Spinal cord (tissue), 10 donors: ENCODE data around the gene ATP10B. TPM values are rescaled to one million over a fixed set of nuclear protein-coding genes. Genes with fewer than 3 reads are reported as not detected.
A peak's percentile ranks its signal among the peaks of the same experiment; 100 is the strongest.

ENCODE experiments used
- DNase-seq, 6 donors: peaks; one replicate each; pipeline versions ENCODE4 v3.0.0 to v3.0.0-alpha.2; 2013 to 2015; ENCODE audit warnings: low spot score in 6 of 6, low read depth in 4 of 6
- H3K27ac ChIP-seq: one replicate; pipeline ENCODE4 v1.5.1; 2013; ENCODE audit warnings: low read depth, low read length, control low read depth
- H3K27me3 ChIP-seq: one replicate; pipeline ENCODE4 v1.6.1; 2013; ENCODE audit warnings: low read length; ENCODE audit not compliant: control insufficient read depth, insufficient read depth
- H3K36me3 ChIP-seq: one replicate; pipeline ENCODE4 v1.6.1; 2013; ENCODE audit warnings: low read length; ENCODE audit not compliant: control insufficient read depth, insufficient read depth
- H3K4me1 ChIP-seq: one replicate; pipeline ENCODE4 v1.6.1; 2013; ENCODE audit warnings: low read length; ENCODE audit not compliant: control insufficient read depth, insufficient read depth
- H3K4me3 ChIP-seq: one replicate; pipeline ENCODE4 v1.5.1; 2013; ENCODE audit warnings: low read depth, low read length, control low read depth
- H3K9me3 ChIP-seq: one replicate; pipeline ENCODE4 v1.6.1; 2013; ENCODE audit warnings: low read length; ENCODE audit not compliant: control insufficient read depth, insufficient read depth
- WGBS: methylation state at CpG from one replicate; pipeline ENCODE4 v1.1.5; 2013; ENCODE audit warnings: missing lambda C conversion rate; ENCODE audit not compliant: insufficient coverage; 5-methylcytosine and 5-hydroxymethylcytosine counted together
- polyA plus RNA-seq, 2 donors: library from polyadenylated mRNA; unstranded; fragments of 120-200 nt; gene quantifications; one replicate each; pipeline ENCODE4 v1.2.1, GENCODE V29; 2013; ENCODE audit not compliant: insufficient read length in 2 of 2
- total RNA-seq, 2 donors: library from RNA; depleted of rRNA in 1 of 2; stranded (reverse); fragments of 120-200 nt in 1 of 2; fragments of >200 nt in 1 of 2; gene quantifications; one replicate each; pipeline versions ENCODE4 v1.2.3 to v1.2.4, GENCODE V29; 2013 to 2014
- donor health status: healthy.

ATP10B gene
- total and polyA plus RNA-seq, 4 donors = 3.6 to 9.3 (median 3.9) TPM

DNA sequence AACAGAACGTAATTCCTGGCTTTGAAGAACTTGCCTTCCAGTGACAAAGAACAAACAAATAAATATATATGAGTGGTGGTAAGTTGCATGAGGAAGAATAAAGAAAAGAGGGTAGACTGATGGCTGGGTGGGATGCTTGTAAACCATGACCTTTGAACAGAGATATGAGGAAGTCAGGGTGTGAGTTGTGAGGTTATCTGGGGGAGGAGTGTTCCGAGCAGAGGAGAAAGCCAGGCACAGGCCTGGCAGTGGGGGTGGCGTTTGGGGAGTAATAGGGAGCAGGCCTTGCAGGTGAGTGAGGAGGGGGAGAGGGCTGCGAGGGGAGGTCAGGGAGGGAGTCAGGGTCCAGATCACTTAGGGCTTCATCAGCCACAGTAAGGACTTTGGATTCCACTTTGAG, 217.0 kb downstream of the ATP10B start:
- no peaks in the 10 kb centered on the region for H3K27me3 ChIP-seq
- H3K4me3 ChIP-seq = no peak overlapping the region
- H3K4me1 ChIP-seq = no peaks in the 10 kb centered on the region
- no peak overlapping the region for H3K27ac ChIP-seq
- no peaks in the 10 kb centered on the region for H3K36me3 ChIP-seq
- no peak for DNase-seq
- WGBS = 92% methylated on average over 3 of the region's 4 CpGs
- no peaks in the 10 kb centered on the region for H3K9me3 ChIP-seq

DNA sequence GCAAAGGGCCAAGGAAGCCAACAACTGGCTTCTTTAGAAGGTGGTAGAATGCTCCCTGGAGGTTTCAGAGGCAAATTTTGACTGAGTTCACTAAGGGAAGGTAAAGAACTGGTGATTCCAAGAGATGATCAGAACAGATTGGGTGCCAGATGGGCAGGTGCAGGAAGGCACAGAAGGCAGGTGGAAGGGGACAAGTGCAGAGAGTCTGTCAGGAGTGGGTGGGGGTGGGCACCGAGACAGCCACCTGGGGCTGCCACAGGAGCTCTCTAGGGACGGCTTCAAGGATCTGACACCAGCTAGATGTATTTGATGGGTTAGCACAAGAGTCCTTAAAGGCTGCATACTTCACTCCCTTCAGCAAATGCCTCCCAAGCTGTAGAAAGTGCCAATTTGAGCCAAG, 223.0 kb downstream of the ATP10B start:
- H3K36me3 ChIP-seq = no peaks in the 10 kb centered on the region
- no peaks in the 10 kb centered on the region for H3K4me1 ChIP-seq
- H3K27me3 ChIP-seq = no peaks in the 10 kb centered on the region
- 57% methylated on average over 1 of the region's 2 CpGs for WGBS
- no peak overlapping the region for H3K4me3 ChIP-seq
- no peak overlapping the region for H3K27ac ChIP-seq
- H3K9me3 ChIP-seq = no peaks in the 10 kb centered on the region
- peak in 1 of 6 donors; percentile 21 for DNase-seq

DNA sequence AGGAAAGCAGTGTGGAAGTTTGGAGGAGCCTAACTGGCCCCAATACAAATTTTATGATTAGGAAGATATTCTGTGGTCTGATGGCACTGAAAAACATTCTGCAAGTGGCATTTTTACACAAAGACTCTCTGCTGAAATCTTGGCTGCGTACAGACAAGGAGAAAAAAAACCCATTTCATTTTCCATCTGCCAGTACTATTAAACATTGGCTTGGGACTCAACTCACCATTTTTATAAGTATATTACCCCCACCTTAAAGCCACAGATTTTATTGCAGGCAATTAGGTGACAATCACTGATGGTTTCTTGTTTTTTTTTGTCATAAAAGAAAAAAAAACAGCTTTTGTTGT, 223.4 kb downstream of the ATP10B start:
- Histone ChIP-seq H3K9me3 (no peaks in the 10 kb centered on the region), H3K36me3 (no peaks in the 10 kb centered on the region), H3K4me3 (no peak overlapping the region), H3K27ac (no peak overlapping the region), H3K4me1 (no peaks in the 10 kb centered on the region), H3K27me3 (no peaks in the 10 kb centered on the region)
- WGBS = 80% methylated on average over 1 of the region's 1 CpG
- DNase-seq = peak in 1 of 6 donors; percentile 23

DNA sequence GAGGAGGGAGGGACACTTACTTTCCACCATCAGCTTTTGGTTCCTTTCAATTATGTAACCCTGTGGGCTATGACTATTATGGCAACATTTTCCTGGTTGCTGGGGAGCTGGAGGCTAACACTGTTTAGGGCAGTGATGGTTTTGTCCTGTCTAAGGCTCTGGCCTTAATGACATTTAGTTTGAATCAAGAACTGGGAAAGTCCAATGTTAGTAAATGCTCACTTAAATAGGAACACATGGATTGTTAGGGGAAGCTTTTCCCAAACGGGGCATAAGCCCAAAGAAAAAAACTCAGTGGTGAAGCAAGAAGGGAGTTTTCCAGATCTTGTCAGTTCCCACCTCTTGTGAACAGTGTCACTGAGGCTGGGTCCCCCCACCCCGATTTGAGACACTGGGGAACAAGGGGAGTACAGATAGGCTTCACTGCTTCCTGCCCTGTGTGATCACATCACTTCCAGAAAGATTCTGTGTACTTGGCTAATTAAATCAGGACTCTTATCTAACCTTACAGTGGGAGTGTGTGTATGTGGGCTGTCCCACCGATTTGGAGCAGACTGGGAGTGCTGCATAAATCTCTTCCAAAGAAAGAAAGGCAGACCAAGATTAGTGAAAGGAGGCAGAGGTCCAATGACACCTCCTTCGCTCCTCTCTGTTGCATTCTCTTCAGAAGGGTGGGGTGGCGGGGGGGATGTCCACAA, 223.9 kb downstream of the ATP10B start:
- H3K9me3 ChIP-seq = no peaks in the 10 kb centered on the region
- 60% methylated on average over 4 of the region's 5 CpGs for WGBS
- H3K4me1 ChIP-seq = no peaks in the 10 kb centered on the region
- H3K27ac ChIP-seq = no peak overlapping the region
- H3K36me3 ChIP-seq = no peaks in the 10 kb centered on the region
- H3K27me3 ChIP-seq = no peaks in the 10 kb centered on the region
- no peak overlapping the region for H3K4me3 ChIP-seq
- peak in 1 of 6 donors; percentile 38 for DNase-seq

DNA sequence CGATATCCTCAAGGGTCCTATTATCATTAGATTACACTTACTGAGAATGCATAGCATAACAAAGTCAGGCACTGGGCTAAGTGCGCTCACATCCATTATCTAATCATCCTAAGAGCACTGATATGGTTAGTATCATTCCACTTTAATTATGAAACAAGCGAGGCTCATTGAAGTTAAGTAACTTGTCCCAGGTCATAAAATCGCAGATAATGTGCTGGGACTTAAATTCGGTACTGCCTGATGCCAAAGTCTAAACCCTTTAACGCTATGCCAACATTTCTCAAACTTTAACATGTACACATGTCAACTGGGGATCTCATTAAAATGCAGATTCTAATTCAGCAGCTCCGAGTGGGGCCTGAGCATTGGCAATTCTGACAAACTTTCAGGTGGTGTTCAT, 225.7 kb downstream of the ATP10B start:
- Histone ChIP-seq H3K9me3 (no peaks in the 10 kb centered on the region), H3K27me3 (no peaks in the 10 kb centered on the region), H3K27ac (no peak overlapping the region), H3K4me3 (no peak overlapping the region), H3K4me1 (no peaks in the 10 kb centered on the region), H3K36me3 (no peaks in the 10 kb centered on the region)
- 65% methylated on average over 6 of the region's 7 CpGs for WGBS
- peak in 1 of 6 donors; percentile 21 for DNase-seq

DNA sequence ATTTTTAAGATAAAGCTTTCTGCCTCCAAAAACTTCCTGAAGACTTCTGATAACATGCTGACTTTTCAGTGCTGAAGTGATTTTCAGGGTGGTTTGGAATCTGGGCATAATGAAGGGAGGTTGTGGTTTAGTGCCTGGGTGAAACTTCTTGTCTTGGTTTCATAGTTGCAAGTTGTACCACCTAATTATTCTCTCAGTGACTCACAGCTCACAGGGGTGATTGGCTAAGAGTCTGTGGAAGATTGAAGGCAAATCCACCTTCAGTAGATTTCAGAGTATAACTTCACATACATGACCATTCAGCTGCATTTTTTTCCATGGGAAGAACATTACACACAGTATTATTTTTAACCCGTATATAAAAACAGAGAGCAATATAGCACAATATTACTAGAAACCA, 230.5 kb downstream of the ATP10B start:
- WGBS = no CpG with 5 or more reads among the region's 1 CpG
- Histone ChIP-seq H3K27ac (no peak overlapping the region), H3K9me3 (no peaks in the 10 kb centered on the region), H3K4me1 (no peaks in the 10 kb centered on the region), H3K27me3 (no peaks in the 10 kb centered on the region), H3K4me3 (no peak overlapping the region), H3K36me3 (no peaks in the 10 kb centered on the region)
- DNase-seq = no peak

DNA sequence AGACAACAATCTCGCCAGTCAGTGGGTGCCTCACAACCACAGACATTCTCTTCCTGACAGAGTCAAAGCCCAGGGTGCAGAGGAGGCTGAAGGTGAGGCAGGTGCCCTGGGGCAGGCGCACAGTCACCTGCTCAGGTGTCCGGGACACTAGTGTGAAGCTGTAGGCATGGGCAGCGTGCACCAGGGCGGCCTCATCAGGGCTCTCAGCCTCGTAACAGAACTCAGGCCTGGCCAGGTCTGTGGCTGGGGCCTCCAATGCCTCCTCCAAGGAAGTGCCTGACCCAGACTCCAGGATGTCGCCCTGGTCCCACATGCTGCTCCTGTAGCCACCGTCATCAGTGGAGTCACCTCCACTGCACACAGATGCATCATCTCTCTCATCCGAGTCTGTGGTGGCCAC, 231.6 kb downstream of the ATP10B start:
- Histone ChIP-seq H3K4me3 (no peak overlapping the region), H3K27ac (no peak overlapping the region), H3K27me3 (peaks cover 2% of the 10 kb centered on the region), H3K4me1 (no peaks in the 10 kb centered on the region), H3K36me3 (no peaks in the 10 kb centered on the region), H3K9me3 (no peaks in the 10 kb centered on the region)
- WGBS = 96% methylated on average over 9 of the region's 9 CpGs
- DNase-seq = no peak

DNA sequence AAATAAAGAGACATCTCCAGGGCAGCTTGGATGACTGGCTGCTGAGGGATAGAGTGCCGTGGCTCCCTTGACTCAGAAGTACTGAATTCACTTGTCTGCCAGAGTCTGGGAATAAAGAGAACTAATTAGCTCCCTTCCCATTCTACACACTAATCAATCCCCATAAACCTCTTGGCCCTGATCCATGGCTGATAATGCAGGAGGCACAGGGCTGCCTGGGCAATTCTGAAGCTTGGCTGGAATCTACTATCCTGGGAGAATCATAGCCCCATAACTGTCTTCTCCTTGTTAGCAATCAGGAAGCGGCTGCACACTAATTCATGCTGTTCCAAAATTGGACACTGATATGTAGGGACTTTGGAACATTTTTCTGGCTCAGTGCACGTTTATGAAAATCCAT, 232.6 kb downstream of the ATP10B start:
- Histone ChIP-seq H3K36me3 (no peaks in the 10 kb centered on the region), H3K27me3 (peaks cover 2% of the 10 kb centered on the region), H3K4me3 (no peak overlapping the region), H3K27ac (no peak overlapping the region), H3K4me1 (no peaks in the 10 kb centered on the region), H3K9me3 (no peaks in the 10 kb centered on the region)
- DNase-seq = peak in 5 of 6 donors; percentile 15 to 88 (median 43)
- 8% methylated on average over 2 of the region's 3 CpGs for WGBS

DNA sequence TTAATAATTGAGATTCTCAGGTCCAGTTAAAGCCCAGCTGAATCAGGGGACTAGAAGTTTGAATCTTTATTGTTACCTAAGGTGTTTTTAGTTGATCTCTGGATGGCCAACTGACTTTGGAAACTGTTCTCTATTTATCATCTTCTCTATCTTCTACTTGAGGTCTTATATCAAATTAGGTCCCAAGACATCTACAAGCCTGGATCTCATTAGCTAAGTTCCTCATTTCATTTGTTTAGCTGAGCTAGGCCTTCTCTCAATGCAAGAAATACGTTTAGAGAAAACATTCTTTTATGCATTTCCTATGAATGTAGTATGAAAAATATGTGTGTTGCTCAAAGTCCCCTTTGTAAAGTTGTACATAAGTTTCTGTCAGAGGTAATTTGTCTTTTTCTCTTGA, 233.7 kb downstream of the ATP10B start:
- DNase-seq = no peak
- Histone ChIP-seq H3K4me3 (no peak overlapping the region), H3K27me3 (peaks cover 2% of the 10 kb centered on the region), H3K27ac (no peak overlapping the region), H3K9me3 (no peaks in the 10 kb centered on the region), H3K4me1 (no peaks in the 10 kb centered on the region), H3K36me3 (no peaks in the 10 kb centered on the region)
- no CpG with 5 or more reads among the region's 1 CpG for WGBS

DNA sequence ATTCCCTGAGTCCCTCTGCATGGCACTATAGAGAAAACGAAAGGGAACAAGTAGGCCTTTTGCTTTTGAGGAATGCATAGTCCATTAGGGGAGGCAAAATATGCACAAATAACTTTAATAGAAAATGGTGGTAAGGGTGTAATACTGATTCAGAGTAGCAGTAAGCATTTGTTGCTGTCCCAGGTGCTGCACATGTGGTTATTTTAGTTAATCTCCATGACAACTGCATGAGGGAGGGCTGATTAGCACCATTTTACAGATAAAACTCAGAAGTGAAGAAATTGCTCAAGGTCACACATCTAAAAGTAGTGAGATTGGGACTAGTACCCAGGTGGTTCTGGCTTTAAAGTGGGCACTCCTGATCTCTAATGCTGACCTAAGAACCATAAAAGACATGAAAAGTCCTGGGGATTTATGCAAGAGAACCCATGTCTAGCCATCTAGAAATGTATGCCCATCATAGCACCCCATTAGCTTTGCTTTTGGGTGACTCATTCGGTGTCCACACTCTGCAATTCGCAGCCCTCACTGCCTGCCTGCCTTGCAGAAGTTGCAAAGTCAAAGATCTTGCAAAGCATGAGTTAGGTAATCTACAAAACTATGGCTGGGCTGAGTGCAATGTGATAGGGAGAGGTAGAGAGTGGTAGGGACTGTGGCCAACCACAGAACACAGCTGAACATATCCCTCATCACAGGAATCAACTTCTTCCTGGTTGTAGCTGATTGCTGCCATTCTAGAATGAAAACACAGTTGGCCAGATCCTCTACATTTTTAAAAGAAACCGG, 235.1 kb downstream of the ATP10B start:
- no peaks in the 10 kb centered on the region for H3K9me3 ChIP-seq
- H3K4me3 ChIP-seq = no peak overlapping the region
- H3K4me1 ChIP-seq = no peaks in the 10 kb centered on the region
- 81% methylated on average over 3 of the region's 4 CpGs for WGBS
- H3K27ac ChIP-seq = no peak overlapping the region
- peaks cover 2% of the 10 kb centered on the region for H3K27me3 ChIP-seq
- DNase-seq = no peak
- no peaks in the 10 kb centered on the region for H3K36me3 ChIP-seq
